Measurements from ENCODE around the gene DNAJC25.

DNAJC25 gene

DNA sequence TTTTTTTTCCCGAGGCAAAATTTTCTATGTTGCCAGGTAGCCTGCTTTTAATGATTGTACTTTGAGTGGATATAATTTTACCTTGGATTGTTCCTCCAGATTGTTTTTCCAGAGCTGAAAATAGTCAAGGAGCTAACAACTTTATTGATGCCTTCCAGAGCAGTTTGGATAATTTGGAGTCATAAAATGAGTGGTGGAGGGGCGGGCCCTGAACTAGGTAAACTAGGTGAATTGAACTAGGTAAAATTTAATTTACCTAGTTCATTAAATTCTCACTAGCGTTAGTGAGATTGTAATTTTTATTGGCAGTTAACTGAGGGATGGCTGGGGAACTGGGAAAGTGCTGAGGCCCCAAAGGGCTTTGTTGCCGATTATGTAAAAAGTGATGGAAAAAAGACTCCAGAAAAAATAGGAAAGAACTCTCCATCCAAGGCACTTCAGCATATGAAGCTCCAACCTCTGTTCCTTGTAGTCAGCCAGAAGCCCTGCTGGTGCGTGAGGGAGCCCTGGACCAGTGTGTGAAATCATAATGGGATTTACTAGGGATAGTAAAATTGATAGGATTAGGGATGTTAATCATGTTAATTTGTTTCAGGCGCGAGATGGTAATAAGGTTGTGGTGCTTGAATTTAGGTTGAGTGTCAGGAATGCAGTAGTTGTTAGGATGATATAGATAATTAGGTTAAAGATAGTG, 1.7 kb downstream of the DNAJC25 start:
- ChIA-PET CTCF (interaction anchor here (0.7 to 1.1 kb wide), 4 partner anchors 36 to 1072 kb away, joined by 3 to 6 read pairs (median 4); no protein-coding TSS in a partner anchor), POLR2A (ENCODE audit: low non-redundant PET) (no interaction called here)
- H3K27ac ChIP-seq: no peak overlapping the region
- DNase-seq (ENCODE audit: low spot score): no peak
- no peak for TF ChIP-seq CTCF (conservative IDR thresholded peaks at IDR 0.05; ENCODE audit: low read depth)

- POLR2A ChIA-PET (ENCODE audit: low non-redundant PET): no interaction called here
- TF ChIP-seq CTCF (conservative IDR thresholded peaks at IDR 0.05; ENCODE audit: low read depth): no peak
- no peak for DNase-seq (ENCODE audit: low spot score)
- CTCF ChIA-PET: interaction anchor here (0.6 to 1.0 kb wide), 2 partner anchors 55 to 95 kb away, joined by 5 to 6 read pairs; no protein-coding TSS in a partner anchor
- H3K27ac ChIP-seq: no peak overlapping the region
These were observed 2.2 kb downstream of the DNAJC25 start for GRCh38 chr9:111633389-111633736.

GRCh38 chr9:111634860-111635259, 3.7 kb downstream of the DNAJC25 start:
- TF ChIP-seq CTCF (conservative IDR thresholded peaks at IDR 0.05; ENCODE audit: low read depth): no peak
- ChIA-PET CTCF (interaction anchor here (0.6 kb wide), 1 partner anchor 46 kb away, joined by 3 read pairs; no protein-coding TSS in a partner anchor), POLR2A (ENCODE audit: low non-redundant PET) (no interaction called here)
- H3K27ac ChIP-seq: no peak overlapping the region
- no peak for DNase-seq (ENCODE audit: low spot score)

- DNase-seq (ENCODE audit: low spot score): no peak
- CTCF ChIA-PET: interaction anchor here (1.3 kb wide), 1 partner anchor 14 kb away, joined by 3 read pairs; no protein-coding TSS in a partner anchor
- no peak overlapping the region for H3K27ac ChIP-seq
- POLR2A ChIA-PET (ENCODE audit: low non-redundant PET): no interaction called here
- TF ChIP-seq CTCF (conservative IDR thresholded peaks at IDR 0.05; ENCODE audit: low read depth): no peak
These were observed 6.4 kb downstream of the DNAJC25 start for GRCh38 chr9:111637421-111637950.

GRCh38 chr9:111644195-111644772, 13.2 kb downstream of the DNAJC25 start:
- TF ChIP-seq CTCF (conservative IDR thresholded peaks at IDR 0.05; ENCODE audit: low read depth): no peak
- POLR2A ChIA-PET (ENCODE audit: low non-redundant PET): no interaction called here
- no peak for DNase-seq (ENCODE audit: low spot score)
- H3K27ac ChIP-seq: no peak overlapping the region
- CTCF ChIA-PET: interaction anchor here (0.7 kb wide), 1 partner anchor 173 kb away, joined by 5 read pairs; no protein-coding TSS in a partner anchor

DNA sequence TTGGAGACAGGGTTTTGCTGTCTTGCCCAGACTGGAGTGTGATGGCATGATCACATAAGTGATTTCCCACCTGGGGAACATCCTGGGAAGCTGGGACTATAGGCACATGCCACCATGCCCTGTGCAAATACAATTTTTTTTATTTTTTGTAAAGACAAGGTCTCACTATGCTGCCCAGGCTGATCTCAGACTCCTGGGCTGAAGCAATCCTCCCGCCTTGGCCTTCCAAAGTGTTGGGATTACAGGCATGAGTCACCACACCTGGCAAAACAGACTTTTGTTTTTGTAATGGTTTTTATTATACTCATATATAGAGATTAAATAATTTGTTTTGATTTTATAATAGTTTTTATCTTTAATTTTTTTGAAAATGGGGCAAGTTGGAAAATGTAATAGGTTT, 14.7 kb downstream of the DNAJC25 start:
- no peak for TF ChIP-seq CTCF (conservative IDR thresholded peaks at IDR 0.05; ENCODE audit: low read depth)
- CTCF ChIA-PET: interaction anchor here (0.6 to 0.7 kb wide), 2 partner anchors 58 to 283 kb away, joined by 3 to 11 read pairs; no protein-coding TSS in a partner anchor

More for the DNA sequence above, 14.7 kb downstream of the DNAJC25 start:
- H3K27ac ChIP-seq: no peak overlapping the region
- DNase-seq (ENCODE audit: low spot score): no peak
- POLR2A ChIA-PET (ENCODE audit: low non-redundant PET): no interaction called here

All from RWPE1 (cell line).